ENCODE results near the gene COA4.

COA4 gene

GRCh38 chr11:73862986-73863385 is 13.7 kb downstream of the COA4 start:
- no peak for DNase-seq

- DNase-seq, result no peak
Observed at GRCh38 chr11:73860202-73860601, 16.4 kb downstream of the COA4 start.

GRCh38 chr11:73859671-73860070 is 17.0 kb downstream of the COA4 start:
- DNase-seq, result no peak

- no peak for DNase-seq
Observed at GRCh38 chr11:73856031-73856567, 20.5 kb downstream of the COA4 start.

GRCh38 chr11:73854680-73855079 is 22.0 kb downstream of the COA4 start:
- DNase-seq, result no peak

GRCh38 chr11:73852049-73852448 is 24.6 kb downstream of the COA4 start:
- no peak for DNase-seq

GRCh38 chr11:73851046-73851764 is 25.4 kb downstream of the COA4 start:
- no peak for DNase-seq

- no peak for DNase-seq
Observed at GRCh38 chr11:73839123-73839457, 37.6 kb downstream of the COA4 start.

- no peak for DNase-seq
Observed at GRCh38 chr11:73838443-73839122, 38.1 kb downstream of the COA4 start.

GRCh38 chr11:73833067-73833466 is 43.6 kb downstream of the COA4 start:
- no peak for DNase-seq

GRCh38 chr11:73830261-73830660 is 46.4 kb downstream of the COA4 start:
- no peak for DNase-seq

All from suppressor macrophage treated with lipopolysaccharide for 4 hours (primary cell).